Neural progenitor cell (in vitro differentiated cells): ENCODE measurements around the gene PTPN20.

ENCODE experiments used
- CTCF ChIP-seq: fragments of 200-600 bp; sonication (generic); IDR thresholded peaks from 2 replicates; pipeline ENCODE4 v1.5.1; 2017; ENCODE audit warnings: antibody characterized with exemption, mild to moderate bottlenecking
- EZH2 ChIP-seq: fragments of 200-600 bp; sonication (generic); IDR thresholded peaks from 2 replicates; pipeline ENCODE4 v1.6.1; 2017; ENCODE audit warnings: antibody characterized with exemption, mild to moderate bottlenecking, moderate library complexity

- no peak for TF ChIP-seq CTCF
- no peak for TF ChIP-seq EZH2
Observed at GRCh38 chr10:46998192-46998591, 87.0 kb downstream of the PTPN20 start.
